Calu3 (cell line): ENCODE results near the gene GHDC. TPM values are rescaled to one million over a fixed set of nuclear protein-coding genes. Genes with fewer than 3 reads are reported as not detected.
A peak's percentile ranks its signal among the peaks of the same experiment; 100 is the strongest.

Experiments used
- BruUV-seq: library from RNA; stranded (reverse); fragments of 400-500 nt; replicated peaks from 2 replicates; lab custom pipeline; 2021; lab: Mats Ljungman, UMichigan
- CTCF ChIA-PET: fragments of 300-600 bp; sonication (Branson Sonifier 250); formaldehyde crosslinking; loops from one replicate; lab custom pipeline; 2022; ENCODE audit warnings: antibody characterized with exemption; lab: Charles Lee
- DNase-seq: peaks from one replicate; pipeline ENCODE4 v3.0.0; 2022
- H3K27ac Mint-ChIP-seq: one replicate; pipeline ENCODE4 v1.8.0; 2022; ENCODE audit warnings: mixed read lengths; ENCODE audit not compliant: unreplicated experiment
- H3K27me3 Mint-ChIP-seq: one replicate; pipeline ENCODE4 v1.8.0; 2022; ENCODE audit warnings: mixed read lengths; ENCODE audit not compliant: unreplicated experiment
- H3K36me3 Mint-ChIP-seq: one replicate; pipeline ENCODE4 v1.8.0; 2022; ENCODE audit warnings: mild to moderate bottlenecking, moderate library complexity, mixed read lengths; ENCODE audit not compliant: insufficient read depth, unreplicated experiment
- H3K4me1 Mint-ChIP-seq: one replicate; pipeline ENCODE4 v1.8.0; 2022; ENCODE audit warnings: mild to moderate bottlenecking, low read depth, mixed read lengths; ENCODE audit not compliant: unreplicated experiment
- H3K4me3 Mint-ChIP-seq: one replicate; pipeline ENCODE4 v1.8.0; 2022; ENCODE audit warnings: mild to moderate bottlenecking, low read depth, moderate library complexity, mixed read lengths; ENCODE audit not compliant: unreplicated experiment
- H3K9me3 Mint-ChIP-seq: one replicate; pipeline ENCODE4 v1.8.0; 2022; ENCODE audit warnings: low read depth, mixed read lengths; ENCODE audit not compliant: unreplicated experiment
- intact Hi-C: fragments of 100-400 bp; cut with micrococcal nuclease; formaldehyde crosslinking; loops from one replicate; pipeline ENCODE4 v1.10.0; 2022; ENCODE audit not compliant: unreplicated experiment
- total RNA-seq: library from RNA; stranded (reverse); gene quantifications from 2 replicates; pipeline ENCODE4 v1.2.3, GENCODE V29; 2022
- TF ChIP-seq, protein P1 (sequence below): fragments of 200-600 bp; IDR thresholded peaks from one replicate; pipeline ENCODE4 v1.8.0; 2022; ENCODE audit warnings: antibody characterized with exemption; ENCODE audit not compliant: unreplicated experiment

Gene GHDC
- total RNA-seq, 1 experiment from 2014 or later = 37.4 TPM

DNA sequence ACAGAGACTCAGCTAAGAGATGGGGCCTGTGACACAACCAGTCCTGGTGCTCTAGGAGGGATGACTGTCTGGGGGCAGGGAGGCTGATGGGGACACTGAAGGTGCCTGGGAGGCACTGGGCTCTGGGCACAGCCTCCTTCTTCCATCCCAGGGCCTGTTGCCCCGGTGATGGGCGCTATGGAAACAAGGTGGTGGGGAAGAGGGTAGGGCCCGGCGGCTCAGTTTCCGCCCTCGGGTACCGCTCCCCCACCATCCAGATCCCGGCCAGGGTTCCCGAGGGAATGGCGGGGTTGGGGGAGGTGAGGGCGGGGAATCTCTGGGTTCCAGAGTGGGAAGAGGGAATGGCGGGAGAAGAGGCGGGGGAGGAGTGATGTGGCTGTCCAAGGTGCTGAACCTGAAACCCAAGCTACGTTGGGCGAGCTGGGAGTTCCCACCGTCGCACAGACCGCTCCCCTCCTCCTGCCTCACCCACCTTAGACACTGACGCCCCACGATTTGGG, 14.3 kb downstream of the GHDC start:
- Mint-ChIP-seq H3K27me3 (peaks cover 66% of the 10 kb centered on the region), H3K4me1 (peaks cover 35% of the 10 kb centered on the region), H3K27ac (no peak overlapping the region), H3K36me3 (peaks cover 5% of the 10 kb centered on the region), H3K9me3 (no peaks in the 10 kb centered on the region), H3K4me3 (no peak overlapping the region)
- intact Hi-C loops = no loop called here
- DNase-seq = no peak
- TF ChIP-seq, protein P1, sequence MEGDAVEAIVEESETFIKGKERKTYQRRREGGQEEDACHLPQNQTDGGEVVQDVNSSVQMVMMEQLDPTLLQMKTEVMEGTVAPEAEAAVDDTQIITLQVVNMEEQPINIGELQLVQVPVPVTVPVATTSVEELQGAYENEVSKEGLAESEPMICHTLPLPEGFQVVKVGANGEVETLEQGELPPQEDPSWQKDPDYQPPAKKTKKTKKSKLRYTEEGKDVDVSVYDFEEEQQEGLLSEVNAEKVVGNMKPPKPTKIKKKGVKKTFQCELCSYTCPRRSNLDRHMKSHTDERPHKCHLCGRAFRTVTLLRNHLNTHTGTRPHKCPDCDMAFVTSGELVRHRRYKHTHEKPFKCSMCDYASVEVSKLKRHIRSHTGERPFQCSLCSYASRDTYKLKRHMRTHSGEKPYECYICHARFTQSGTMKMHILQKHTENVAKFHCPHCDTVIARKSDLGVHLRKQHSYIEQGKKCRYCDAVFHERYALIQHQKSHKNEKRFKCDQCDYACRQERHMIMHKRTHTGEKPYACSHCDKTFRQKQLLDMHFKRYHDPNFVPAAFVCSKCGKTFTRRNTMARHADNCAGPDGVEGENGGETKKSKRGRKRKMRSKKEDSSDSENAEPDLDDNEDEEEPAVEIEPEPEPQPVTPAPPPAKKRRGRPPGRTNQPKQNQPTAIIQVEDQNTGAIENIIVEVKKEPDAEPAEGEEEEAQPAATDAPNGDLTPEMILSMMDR = no peak
- CTCF ChIA-PET = interaction anchor here (0.6 to 1.4 kb wide), 4 partner anchors 10 to 26 kb away, joined by 3 read pairs; partner anchors contain the start of gene GHDC
- no TSS peak for BruUV-seq

DNA sequence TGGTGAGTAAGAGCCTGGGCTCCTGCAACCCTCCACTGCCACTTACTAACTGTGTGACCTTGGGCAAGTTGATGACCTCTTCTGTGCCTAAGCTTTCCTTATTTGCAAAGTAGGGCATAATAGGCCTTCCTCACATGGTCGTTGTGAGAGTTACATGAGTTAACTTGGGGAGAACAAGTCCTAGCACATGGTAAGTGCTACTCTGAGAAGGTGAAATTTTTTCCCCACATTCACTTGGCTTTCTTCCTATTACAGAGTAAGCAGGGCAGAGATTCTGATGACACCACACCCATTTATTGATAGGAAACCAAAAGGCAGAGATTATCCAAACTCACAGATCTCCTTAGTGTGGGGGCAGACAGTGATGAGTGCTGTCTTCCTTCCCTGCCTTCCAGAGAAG, 15.0 kb downstream of the GHDC start:
- intact Hi-C loops = no loop called here
- Mint-ChIP-seq H3K27ac (no peak overlapping the region), H3K4me1 (peaks cover 28% of the 10 kb centered on the region), H3K4me3 (no peak overlapping the region), H3K9me3 (no peaks in the 10 kb centered on the region), H3K27me3 (peaks cover 73% of the 10 kb centered on the region), H3K36me3 (peaks cover 5% of the 10 kb centered on the region)
- TF ChIP-seq, protein P1 = no peak
- BruUV-seq = no TSS peak
- CTCF ChIA-PET = interaction anchor here (0.6 to 1.4 kb wide), 3 partner anchors 10 to 27 kb away, joined by 3 read pairs; no protein-coding TSS in a partner anchor
- DNase-seq = no peak

DNA sequence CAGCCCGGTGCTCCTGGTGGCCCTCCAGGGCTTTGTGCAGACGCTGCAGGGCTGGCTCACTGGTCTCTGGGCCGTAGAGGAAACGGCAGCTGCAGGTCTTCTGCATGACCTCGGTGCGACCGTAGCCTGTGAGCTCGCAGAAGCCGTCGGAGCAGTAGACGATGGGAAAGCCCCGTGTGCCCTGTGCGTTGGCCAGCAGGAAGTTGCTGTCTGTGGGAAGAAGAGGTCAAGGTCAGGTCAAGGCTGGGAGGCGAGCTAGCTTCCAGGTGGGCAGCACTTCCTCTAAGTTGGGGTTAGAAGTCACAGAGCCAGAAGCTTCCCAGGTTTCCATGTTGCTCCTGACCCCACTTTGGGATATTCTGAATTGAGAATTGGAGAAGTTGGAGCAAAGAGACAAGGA, 15.5 kb downstream of the GHDC start:
- peaks cover 74% of the 10 kb centered on the region for H3K27me3 Mint-ChIP-seq
- peak; percentile 30 for DNase-seq
- H3K36me3 Mint-ChIP-seq = peaks cover 2% of the 10 kb centered on the region
- TF ChIP-seq, protein P1 = no peak
- intact Hi-C loops = no loop called here
- H3K9me3 Mint-ChIP-seq = no peaks in the 10 kb centered on the region
- H3K4me1 Mint-ChIP-seq = peaks cover 23% of the 10 kb centered on the region
- H3K27ac Mint-ChIP-seq = no peak overlapping the region
- no peak overlapping the region for H3K4me3 Mint-ChIP-seq
- no TSS peak for BruUV-seq
- CTCF ChIA-PET = interaction anchor here (1.3 to 1.4 kb wide), 2 partner anchors 11 to 25 kb away, joined by 3 read pairs; no protein-coding TSS in a partner anchor

DNA sequence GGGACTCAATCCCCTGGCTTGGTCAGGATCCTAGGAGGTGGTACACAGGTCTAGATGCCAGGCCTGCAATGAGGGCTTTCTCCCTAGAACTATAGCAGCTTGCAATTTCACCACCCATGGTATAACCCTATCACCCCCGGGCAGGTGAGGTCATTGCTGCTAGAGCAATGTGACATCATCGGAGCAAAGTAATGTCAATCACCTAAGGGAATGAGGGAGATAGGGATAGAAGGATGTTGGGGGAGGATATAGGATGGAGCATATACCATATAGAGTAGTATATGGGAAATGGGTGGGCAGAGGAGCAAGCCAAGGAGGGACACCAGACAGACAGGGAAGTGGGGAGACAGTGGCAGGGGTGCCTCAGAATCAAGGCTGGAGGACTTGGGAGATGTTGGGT, 16.6 kb downstream of the GHDC start:
- H3K27me3 Mint-ChIP-seq = peaks cover 83% of the 10 kb centered on the region
- no peak overlapping the region for H3K4me3 Mint-ChIP-seq
- no peaks in the 10 kb centered on the region for H3K36me3 Mint-ChIP-seq
- CTCF ChIA-PET = no interaction called here
- intact Hi-C loops = no loop called here
- TF ChIP-seq, protein P1 = no peak
- H3K4me1 Mint-ChIP-seq = peaks cover 12% of the 10 kb centered on the region
- no peak for DNase-seq
- BruUV-seq = no TSS peak
- H3K9me3 Mint-ChIP-seq = no peaks in the 10 kb centered on the region
- H3K27ac Mint-ChIP-seq = no peak overlapping the region
